Measurements from ENCODE around the gene PDE6C. TPM values are rescaled to one million over a fixed set of nuclear protein-coding genes. Genes with fewer than 3 reads are reported as not detected.

PDE6C gene
- total RNA-seq, 4 donors from 2014 or later, result not detected

DNA sequence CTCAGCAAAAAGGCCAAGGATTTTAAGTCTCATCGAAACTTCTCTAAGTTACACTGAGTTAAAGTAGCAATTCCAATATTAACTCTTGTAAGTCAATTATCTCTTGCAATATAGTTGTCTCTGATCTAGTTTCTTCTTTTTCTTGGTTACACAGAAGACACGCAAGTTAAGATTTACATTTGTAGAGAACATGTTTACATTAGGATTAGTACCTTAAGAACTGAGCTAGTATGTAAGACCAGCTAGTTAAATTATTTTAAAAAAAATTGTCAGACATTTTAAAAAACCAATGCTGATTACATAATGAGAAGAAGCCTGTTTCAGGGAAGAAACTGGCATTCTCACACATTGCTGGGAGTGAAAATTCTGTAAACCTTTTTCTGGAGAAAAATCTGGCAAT, 58.7 kb downstream of the PDE6C start:
- Histone ChIP-seq H3K27ac (no peak overlapping the region), H3K4me3 (no peak overlapping the region), H3K9me3 (no peaks in the 10 kb centered on the region), H3K36me3 (peaks cover 0 to 79% (median 0%) of the 10 kb centered on the region in 3 donors), H3K4me1 (no peaks in the 10 kb centered on the region), H3K27me3 (no peaks in the 10 kb centered on the region)
- TF ChIP-seq, protein P1, sequence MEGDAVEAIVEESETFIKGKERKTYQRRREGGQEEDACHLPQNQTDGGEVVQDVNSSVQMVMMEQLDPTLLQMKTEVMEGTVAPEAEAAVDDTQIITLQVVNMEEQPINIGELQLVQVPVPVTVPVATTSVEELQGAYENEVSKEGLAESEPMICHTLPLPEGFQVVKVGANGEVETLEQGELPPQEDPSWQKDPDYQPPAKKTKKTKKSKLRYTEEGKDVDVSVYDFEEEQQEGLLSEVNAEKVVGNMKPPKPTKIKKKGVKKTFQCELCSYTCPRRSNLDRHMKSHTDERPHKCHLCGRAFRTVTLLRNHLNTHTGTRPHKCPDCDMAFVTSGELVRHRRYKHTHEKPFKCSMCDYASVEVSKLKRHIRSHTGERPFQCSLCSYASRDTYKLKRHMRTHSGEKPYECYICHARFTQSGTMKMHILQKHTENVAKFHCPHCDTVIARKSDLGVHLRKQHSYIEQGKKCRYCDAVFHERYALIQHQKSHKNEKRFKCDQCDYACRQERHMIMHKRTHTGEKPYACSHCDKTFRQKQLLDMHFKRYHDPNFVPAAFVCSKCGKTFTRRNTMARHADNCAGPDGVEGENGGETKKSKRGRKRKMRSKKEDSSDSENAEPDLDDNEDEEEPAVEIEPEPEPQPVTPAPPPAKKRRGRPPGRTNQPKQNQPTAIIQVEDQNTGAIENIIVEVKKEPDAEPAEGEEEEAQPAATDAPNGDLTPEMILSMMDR (IDR thresholded peaks at IDR 0.05), result no peak
- TF ChIP-seq POLR2A (IDR thresholded peaks at IDR 0.05) (no peak), EP300 (IDR thresholded peaks at IDR 0.05) (no peak)
- no peak for DNase-seq (ENCODE audit: low spot score in 2 of 2)
- 90 to 94% methylated on average over 2 of the region's 2 CpGs for WGBS, 2 donors

DNA sequence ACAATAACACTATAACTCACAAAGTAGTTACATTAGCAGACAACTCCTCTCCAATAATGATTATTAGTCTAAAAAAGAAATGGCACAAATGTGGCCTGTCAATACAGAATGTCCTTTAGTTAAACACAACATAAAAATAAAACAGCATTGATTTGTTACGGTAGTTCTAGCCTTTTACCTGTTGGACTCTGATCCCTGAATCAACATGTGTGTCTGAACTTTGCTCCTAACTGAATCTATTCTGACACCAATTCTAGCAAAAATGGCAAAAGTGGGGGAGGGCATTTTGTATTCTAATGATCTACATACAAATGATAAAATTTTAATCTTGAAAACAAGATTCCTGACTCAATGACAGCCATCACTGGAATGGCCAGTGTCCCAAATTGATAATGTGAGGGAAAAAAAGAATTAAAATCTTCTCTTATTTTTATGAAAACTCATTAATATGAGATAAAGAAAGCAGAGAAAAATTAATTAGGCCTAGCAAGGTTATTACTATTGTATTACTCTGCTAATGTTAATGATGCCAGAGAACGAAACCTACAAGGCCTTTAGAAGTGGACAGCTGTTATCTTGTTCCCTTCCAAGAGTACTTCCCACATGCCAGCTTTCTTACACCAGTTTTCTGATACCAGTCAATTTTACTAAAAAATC, 59.8 kb downstream of the PDE6C start:
- no peak for DNase-seq (ENCODE audit: low spot score in 2 of 2)
- no peak overlapping the region for H3K4me3 ChIP-seq
- WGBS, 2 donors, result 92 to 95% methylated on average over 2 of the region's 2 CpGs
- H3K36me3 ChIP-seq, result peaks cover 0 to 76% (median 0%) of the 10 kb centered on the region in 3 donors
- H3K9me3 ChIP-seq, result no peaks in the 10 kb centered on the region
- TF ChIP-seq, protein P1 (IDR thresholded peaks at IDR 0.05), result no peak
- TF ChIP-seq POLR2A (IDR thresholded peaks at IDR 0.05) (no peak), EP300 (IDR thresholded peaks at IDR 0.05) (no peak)
- H3K27ac ChIP-seq, result no peak overlapping the region
- H3K27me3 ChIP-seq, result no peaks in the 10 kb centered on the region
- H3K4me1 ChIP-seq, result no peaks in the 10 kb centered on the region

DNA sequence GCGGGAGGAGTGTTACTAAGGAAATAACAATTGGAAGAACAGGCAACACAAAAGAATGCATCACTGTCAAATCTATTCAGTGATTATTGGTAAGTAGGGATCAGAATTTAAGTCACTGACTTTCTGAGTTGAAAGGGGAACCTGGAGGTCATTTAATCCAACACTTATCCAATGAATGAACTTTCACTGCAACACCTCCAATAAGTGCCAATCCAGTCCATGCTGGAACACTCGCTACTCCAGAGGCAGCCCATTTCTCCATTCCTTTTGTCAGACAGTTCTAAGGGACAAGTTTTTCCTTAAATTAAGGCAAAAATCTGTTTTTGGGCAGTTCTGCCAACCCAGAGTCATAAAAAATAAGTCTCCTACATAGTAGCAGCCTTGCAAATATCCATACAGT, 60.6 kb downstream of the PDE6C start:
- no peak overlapping the region for H3K27ac ChIP-seq
- no peaks in the 10 kb centered on the region for H3K27me3 ChIP-seq
- WGBS, 2 donors, result 96 to 98% methylated on average over 2 of the region's 2 CpGs
- no peaks in the 10 kb centered on the region for H3K9me3 ChIP-seq
- TF ChIP-seq EP300 (IDR thresholded peaks at IDR 0.05) (no peak), POLR2A (IDR thresholded peaks at IDR 0.05) (no peak)
- TF ChIP-seq, protein P1 (IDR thresholded peaks at IDR 0.05), result no peak
- no peak for DNase-seq (ENCODE audit: low spot score in 2 of 2)
- no peaks in the 10 kb centered on the region for H3K4me1 ChIP-seq
- no peak overlapping the region for H3K4me3 ChIP-seq
- H3K36me3 ChIP-seq, result peaks cover 0 to 76% (median 0%) of the 10 kb centered on the region in 3 donors

DNA sequence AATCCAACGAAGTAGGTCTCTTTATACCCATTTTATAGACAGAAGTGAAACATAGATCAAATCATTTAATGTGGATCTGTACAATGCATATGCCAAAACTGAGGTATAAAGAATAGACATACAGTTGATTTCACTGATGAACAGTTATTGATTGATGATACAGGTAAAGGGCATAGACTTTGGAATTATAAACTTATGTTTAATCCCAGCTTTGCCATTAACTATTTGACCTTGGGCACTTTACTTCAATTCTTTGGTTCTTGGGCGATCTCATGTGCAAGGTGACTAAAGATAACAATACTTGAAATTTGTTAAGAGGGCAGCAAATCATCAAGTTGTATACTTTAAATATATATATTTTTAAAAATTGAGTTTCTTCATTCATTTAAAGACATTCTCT, 61.5 kb downstream of the PDE6C start:
- TF ChIP-seq EP300 (IDR thresholded peaks at IDR 0.05) (no peak), POLR2A (IDR thresholded peaks at IDR 0.05) (no peak)
- TF ChIP-seq, protein P1 (IDR thresholded peaks at IDR 0.05), result no peak
- no peaks in the 10 kb centered on the region for H3K9me3 ChIP-seq
- peaks cover 0 to 74% (median 0%) of the 10 kb centered on the region in 3 donors for H3K36me3 ChIP-seq
- H3K27me3 ChIP-seq, result no peaks in the 10 kb centered on the region
- H3K4me1 ChIP-seq, result no peaks in the 10 kb centered on the region
- H3K4me3 ChIP-seq, result no peak overlapping the region
- 95% methylated on average over 2 of the region's 2 CpGs for WGBS, 2 donors
- no peak for DNase-seq (ENCODE audit: low spot score in 2 of 2)
- H3K27ac ChIP-seq, result no peak overlapping the region

DNA sequence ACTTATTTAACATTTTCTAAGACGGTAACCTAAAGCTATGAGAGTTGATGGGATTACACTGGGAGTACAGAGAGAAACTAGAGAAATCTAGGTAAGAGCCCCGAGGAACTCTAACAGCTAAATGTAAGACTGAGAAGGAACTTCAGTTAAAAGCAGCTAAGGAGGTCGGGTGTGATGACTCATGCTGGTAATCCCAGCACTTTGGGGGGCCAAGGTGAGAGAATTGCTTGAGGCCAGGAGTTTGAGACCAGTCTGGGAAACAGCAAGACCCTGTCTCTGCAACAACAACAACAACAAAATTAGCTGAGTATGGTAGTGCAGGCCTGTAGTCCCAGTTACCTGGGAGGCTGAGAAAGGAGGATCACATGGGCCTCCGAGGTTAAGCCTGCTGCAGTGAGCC, 66.0 kb downstream of the PDE6C start:
- no peak for DNase-seq (ENCODE audit: low spot score in 2 of 2)
- no peaks in the 10 kb centered on the region for H3K4me1 ChIP-seq
- H3K27me3 ChIP-seq, result no peaks in the 10 kb centered on the region
- no peak overlapping the region for H3K4me3 ChIP-seq
- TF ChIP-seq, protein P1 (IDR thresholded peaks at IDR 0.05), result no peak
- no peak for TF ChIP-seq POLR2A (IDR thresholded peaks at IDR 0.05)
- TF ChIP-seq EP300 (IDR thresholded peaks at IDR 0.05), result no peak
- no peaks in the 10 kb centered on the region for H3K9me3 ChIP-seq
- H3K27ac ChIP-seq, result no peak overlapping the region
- WGBS, 2 donors, result 84 to 86% methylated on average over 4 of the region's 4 CpGs
- peaks cover 0 to 62% (median 6%) of the 10 kb centered on the region in 3 donors for H3K36me3 ChIP-seq

Data from tibial nerve (tissue), 4 donors.